HG03139 (cell line): ENCODE data around the gene BMP5.

Source experiments
- ATAC-seq: cut with Tn5 transposase; IDR thresholded peaks from one replicate; pipeline ENCODE4 v1.9.1; 2021; ENCODE audit not compliant: unreplicated experiment

BMP5 gene

GRCh38 chr6:55874316-55874715 is 1.1 kb downstream of the BMP5 start:
- no peak for ATAC-seq

GRCh38 chr6:55872866-55873265 is 2.5 kb downstream of the BMP5 start:
- ATAC-seq, result no peak

- no peak for ATAC-seq
Observed at GRCh38 chr6:55870181-55870813, 5.1 kb downstream of the BMP5 start.

GRCh38 chr6:55869674-55870073 is 5.7 kb downstream of the BMP5 start:
- no peak for ATAC-seq

GRCh38 chr6:55868771-55869479 is 6.5 kb downstream of the BMP5 start:
- peak; percentile 96 for ATAC-seq

- ATAC-seq, result no peak
Observed at GRCh38 chr6:55868176-55868575, 7.2 kb downstream of the BMP5 start.

- ATAC-seq, result no peak
Observed at GRCh38 chr6:55866128-55866527, 9.3 kb downstream of the BMP5 start.

- no peak for ATAC-seq
Observed at GRCh38 chr6:55853008-55854001, 22.1 kb downstream of the BMP5 start.

- ATAC-seq, result no peak
Observed at GRCh38 chr6:55841341-55841740, 34.0 kb downstream of the BMP5 start.

- ATAC-seq, result no peak
Observed at GRCh38 chr6:55839080-55839479, 36.3 kb downstream of the BMP5 start.

- ATAC-seq, result no peak
Observed at GRCh38 chr6:55836945-55837344, 38.4 kb downstream of the BMP5 start.

GRCh38 chr6:55836481-55836880 is 38.9 kb downstream of the BMP5 start:
- ATAC-seq, result no peak

GRCh38 chr6:55835220-55835619 is 40.2 kb downstream of the BMP5 start:
- no peak for ATAC-seq

- peak; percentile 56 for ATAC-seq
Observed at GRCh38 chr6:55833284-55833683, 42.1 kb downstream of the BMP5 start.

- no peak for ATAC-seq
Observed at GRCh38 chr6:55827818-55828522, 47.4 kb downstream of the BMP5 start.

GRCh38 chr6:55826941-55827340 is 48.4 kb downstream of the BMP5 start:
- no peak for ATAC-seq

GRCh38 chr6:55825402-55826051 is 49.9 kb downstream of the BMP5 start:
- ATAC-seq, result no peak

- ATAC-seq, result no peak
Observed at GRCh38 chr6:55822815-55823214, 52.6 kb downstream of the BMP5 start.

- no peak for ATAC-seq
Observed at GRCh38 chr6:55822005-55822404, 53.4 kb downstream of the BMP5 start.

- no peak for ATAC-seq
Observed at GRCh38 chr6:55820696-55821095, 54.7 kb downstream of the BMP5 start.
